Measurements from ENCODE around the gene ATOSB.

DNA sequence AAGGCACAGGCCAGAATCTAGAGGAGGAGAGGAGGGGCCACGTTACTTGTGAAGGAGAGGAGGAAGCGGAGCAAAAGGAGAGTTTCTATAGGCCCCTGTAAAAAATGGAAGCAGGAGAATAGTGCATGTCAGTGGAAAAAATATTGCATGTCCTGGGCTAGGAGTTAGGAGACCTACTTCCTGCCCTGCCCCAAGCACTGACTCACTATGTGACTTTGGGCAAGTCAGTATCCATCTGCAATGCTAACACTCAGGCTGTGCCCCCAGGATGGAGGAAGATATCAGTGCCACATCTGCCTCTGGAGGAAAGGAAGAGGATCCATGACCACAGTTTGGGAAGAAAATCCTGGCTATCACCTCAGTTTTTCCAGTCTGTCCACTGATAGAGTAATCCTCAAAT lies 26.2 kb downstream of the ATOSB start:
- TF ChIP-seq, protein P1, sequence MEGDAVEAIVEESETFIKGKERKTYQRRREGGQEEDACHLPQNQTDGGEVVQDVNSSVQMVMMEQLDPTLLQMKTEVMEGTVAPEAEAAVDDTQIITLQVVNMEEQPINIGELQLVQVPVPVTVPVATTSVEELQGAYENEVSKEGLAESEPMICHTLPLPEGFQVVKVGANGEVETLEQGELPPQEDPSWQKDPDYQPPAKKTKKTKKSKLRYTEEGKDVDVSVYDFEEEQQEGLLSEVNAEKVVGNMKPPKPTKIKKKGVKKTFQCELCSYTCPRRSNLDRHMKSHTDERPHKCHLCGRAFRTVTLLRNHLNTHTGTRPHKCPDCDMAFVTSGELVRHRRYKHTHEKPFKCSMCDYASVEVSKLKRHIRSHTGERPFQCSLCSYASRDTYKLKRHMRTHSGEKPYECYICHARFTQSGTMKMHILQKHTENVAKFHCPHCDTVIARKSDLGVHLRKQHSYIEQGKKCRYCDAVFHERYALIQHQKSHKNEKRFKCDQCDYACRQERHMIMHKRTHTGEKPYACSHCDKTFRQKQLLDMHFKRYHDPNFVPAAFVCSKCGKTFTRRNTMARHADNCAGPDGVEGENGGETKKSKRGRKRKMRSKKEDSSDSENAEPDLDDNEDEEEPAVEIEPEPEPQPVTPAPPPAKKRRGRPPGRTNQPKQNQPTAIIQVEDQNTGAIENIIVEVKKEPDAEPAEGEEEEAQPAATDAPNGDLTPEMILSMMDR (IDR thresholded peaks at IDR 0.05), result no peak
- no peak for TF ChIP-seq POLR2A (IDR thresholded peaks at IDR 0.05)
